Measurements from ENCODE around the gene ZNF586. TPM values are rescaled to one million over a fixed set of nuclear protein-coding genes. Genes with fewer than 3 reads are reported as not detected.

Gene ZNF586
- total RNA-seq, 4 donors from 2014 or later, result 11.8 to 16.6 (median 13.0) TPM

- Histone ChIP-seq H3K27ac (replicated peaks in 1 of 4) (peak within 1 kb of the TSS; percentile 84 to 89 (median 89)), H3K9me3 (peaks cover 0 to 43% (median 32%) of the 10 kb centered on the region in 4 donors), H3K4me1 (peaks cover 17 to 25% (median 21%) of the 10 kb centered on the region in 4 donors), H3K4me3 (peak within 1 kb of the TSS; percentile 80 to 96 (median 86)), H3K27me3 (no peaks in the 10 kb centered on the region), H3K36me3 (peaks cover 22 to 38% (median 34%) of the 10 kb centered on the region in 4 donors)
- peak; percentile 93 for DNase-seq (ENCODE audit: extremely low spot score)
- intact Hi-C loops (cut with DNase I), result loop anchor here (10.0 kb wide), 2 partner anchors 68 to 408 kb away; partner anchors contain the start of genes ZNF329 and ZNF552
- WGBS, result 3% methylated on average over 44 of the region's 51 CpGs
- TF ChIP-seq CTCF (IDR thresholded peaks at IDR 0.05) (peak in 1 of 3 experiments; percentile 8), POLR2AphosphoS5 (IDR thresholded peaks at IDR 0.05) (peak; percentile 74 to 85), EP300 (IDR thresholded peaks at IDR 0.05) (no peak), POLR2A (IDR thresholded peaks at IDR 0.05; ENCODE audit: low read depth) (no peak)
Measured at GRCh38 chr19:57746580-57747471, 22.6 kb upstream of the ZNF586 start, which contains the start of gene ZNF776. ZNF776 (plus strand) TSS chr19:57746815; CDS start chr19:57747059, 244 bp downstream.

GRCh38 chr19:57747472-57747807, 22.0 kb upstream of the ZNF586 start:
- peaks cover 0 to 50% (median 38%) of the 10 kb centered on the region in 4 donors for H3K9me3 ChIP-seq
- no peak for TF ChIP-seq CTCF (IDR thresholded peaks at IDR 0.05)
- no peak for TF ChIP-seq POLR2AphosphoS5 (IDR thresholded peaks at IDR 0.05)
- TF ChIP-seq EP300 (IDR thresholded peaks at IDR 0.05), result no peak
- TF ChIP-seq POLR2A (IDR thresholded peaks at IDR 0.05; ENCODE audit: low read depth), result no peak
- peaks cover 17 to 25% (median 21%) of the 10 kb centered on the region in 4 donors for H3K4me1 ChIP-seq
- H3K27me3 ChIP-seq, result no peaks in the 10 kb centered on the region
- no peak for DNase-seq (ENCODE audit: extremely low spot score)
- H3K36me3 ChIP-seq, result peaks cover 28 to 44% (median 40%) of the 10 kb centered on the region in 4 donors
- H3K4me3 ChIP-seq, result peak overlapping the region; percentile 80 to 96 (median 86)
- peak overlapping the region; percentile 84 to 89 (median 89) for H3K27ac ChIP-seq (replicated peaks in 1 of 4)
- WGBS, result 45% methylated on average over 6 of the region's 6 CpGs
- intact Hi-C loops (cut with DNase I), result loop anchor here (10.0 kb wide), 2 partner anchors 67 to 407 kb away; partner anchors contain the start of genes ZNF329 and ZNF552

- H3K4me3 ChIP-seq, result peak overlapping the region; percentile 80 to 96 (median 86)
- no peak for DNase-seq (ENCODE audit: extremely low spot score)
- intact Hi-C loops (cut with DNase I), result loop anchor here (10.0 kb wide), 2 partner anchors 67 to 407 kb away; partner anchors contain the start of genes ZNF329 and ZNF552
- H3K27ac ChIP-seq (replicated peaks in 1 of 4), result no peak overlapping the region
- peaks cover 0 to 56% (median 43%) of the 10 kb centered on the region in 4 donors for H3K9me3 ChIP-seq
- H3K36me3 ChIP-seq, result peaks cover 34 to 50% (median 46%) of the 10 kb centered on the region in 4 donors
- WGBS, result 94% methylated on average over 3 of the region's 3 CpGs
- H3K4me1 ChIP-seq, result peaks cover 17 to 25% (median 21%) of the 10 kb centered on the region in 4 donors
- TF ChIP-seq CTCF (IDR thresholded peaks at IDR 0.05) (no peak), EP300 (IDR thresholded peaks at IDR 0.05) (no peak), POLR2AphosphoS5 (IDR thresholded peaks at IDR 0.05) (no peak), POLR2A (IDR thresholded peaks at IDR 0.05; ENCODE audit: low read depth) (no peak)
- H3K27me3 ChIP-seq, result no peaks in the 10 kb centered on the region
Measured at GRCh38 chr19:57748029-57748428, 21.4 kb upstream of the ZNF586 start.

- no peak overlapping the region for H3K4me3 ChIP-seq
- TF ChIP-seq POLR2AphosphoS5 (IDR thresholded peaks at IDR 0.05) (no peak), CTCF (IDR thresholded peaks at IDR 0.05) (no peak), POLR2A (IDR thresholded peaks at IDR 0.05; ENCODE audit: low read depth) (no peak), EP300 (IDR thresholded peaks at IDR 0.05) (no peak)
- H3K27me3 ChIP-seq, result no peaks in the 10 kb centered on the region
- 95% methylated on average over 10 of the region's 10 CpGs for WGBS
- no peak for DNase-seq (ENCODE audit: extremely low spot score)
- peaks cover 65 to 100% (median 95%) of the 10 kb centered on the region in 4 donors for H3K36me3 ChIP-seq
- H3K4me1 ChIP-seq, result peaks cover 0 to 6% (median under 1%) of the 10 kb centered on the region in 4 donors
- peaks cover 0 to 100% (median 72%) of the 10 kb centered on the region in 4 donors for H3K9me3 ChIP-seq
- no peak overlapping the region for H3K27ac ChIP-seq (replicated peaks in 1 of 4)
- intact Hi-C loops (cut with DNase I), result no loop called here
Measured at GRCh38 chr19:57754091-57754673, 15.3 kb upstream of the ZNF586 start.

Measured in esophagus muscularis mucosa (tissue), 4 donors.